Chondrocyte (in vitro differentiated cells): ENCODE data around the gene ZC3H11A. TPM values are rescaled to one million over a fixed set of nuclear protein-coding genes. Genes with fewer than 3 reads are reported as not detected.

Source experiments
- DNase-seq: peaks from one replicate; pipeline ENCODE4 v3.0.0; 2021; ENCODE audit warnings: mixed read lengths, low spot score
- H3K27ac Mint-ChIP-seq: one replicate; pipeline ENCODE4 v1.8.0; 2021; ENCODE audit warnings: mild to moderate bottlenecking, moderate library complexity, mixed read lengths; ENCODE audit not compliant: unreplicated experiment
- H3K27me3 Mint-ChIP-seq: 2 replicates; pipeline ENCODE4 v1.8.0; 2021; ENCODE audit warnings: low read depth, mixed read lengths
- H3K36me3 Mint-ChIP-seq: 2 replicates; pipeline ENCODE4 v1.8.0; 2021; ENCODE audit warnings: low read depth, mixed read lengths
- H3K4me1 Mint-ChIP-seq: 2 replicates; pipeline ENCODE4 v1.8.0; 2021; ENCODE audit warnings: low read depth, mild to moderate bottlenecking, mixed read lengths
- H3K4me3 Mint-ChIP-seq: one replicate; pipeline ENCODE4 v1.8.0; 2021; ENCODE audit warnings: mild to moderate bottlenecking, moderate library complexity, mixed read lengths; ENCODE audit not compliant: unreplicated experiment
- H3K9me3 Mint-ChIP-seq: 2 replicates; pipeline ENCODE4 v1.8.0; 2021; ENCODE audit warnings: low read depth, mixed read lengths
- CTCF ChIP-seq: fragments of 200-600 bp; sonication (generic); IDR thresholded peaks from 2 replicates; pipeline ENCODE4 v1.5.0; 2021; ENCODE audit warnings: antibody characterized with exemption, mild to moderate bottlenecking, moderate library complexity
- total RNA-seq: library from RNA; stranded (reverse); gene quantifications from 3 replicates; pipeline ENCODE4 v1.2.1, GENCODE V29; 2021

The ZC3H11A gene
- total RNA-seq, 1 donor from 2014 or later, result 80.8 TPM

GRCh38 chr1:203776636-203777035 lies 18.8 kb upstream of the ZC3H11A start:
- Mint-ChIP-seq H3K27ac (no peak overlapping the region), H3K9me3 (no peaks in the 10 kb centered on the region), H3K4me1 (no peaks in the 10 kb centered on the region), H3K27me3 (no peaks in the 10 kb centered on the region), H3K4me3 (no peak overlapping the region), H3K36me3 (no peaks in the 10 kb centered on the region)
- TF ChIP-seq CTCF, result peak; percentile 62
- no peak for DNase-seq

GRCh38 chr1:203777596-203777995 lies 17.8 kb upstream of the ZC3H11A start:
- Mint-ChIP-seq H3K36me3 (no peaks in the 10 kb centered on the region), H3K27ac (no peak overlapping the region), H3K4me1 (no peaks in the 10 kb centered on the region), H3K27me3 (no peaks in the 10 kb centered on the region), H3K9me3 (no peaks in the 10 kb centered on the region), H3K4me3 (no peak overlapping the region)
- TF ChIP-seq CTCF, result no peak
- DNase-seq, result no peak

- H3K27me3 Mint-ChIP-seq, result no peaks in the 10 kb centered on the region
- no peak overlapping the region for H3K27ac Mint-ChIP-seq
- H3K4me3 Mint-ChIP-seq, result no peak overlapping the region
- no peak for TF ChIP-seq CTCF
- no peaks in the 10 kb centered on the region for H3K4me1 Mint-ChIP-seq
- H3K36me3 Mint-ChIP-seq, result no peaks in the 10 kb centered on the region
- no peaks in the 10 kb centered on the region for H3K9me3 Mint-ChIP-seq
- DNase-seq, result no peak
These were observed 17.3 kb upstream of the ZC3H11A start for GRCh38 chr1:203778146-203778545.

- H3K36me3 Mint-ChIP-seq, result no peaks in the 10 kb centered on the region
- DNase-seq, result no peak
- H3K27me3 Mint-ChIP-seq, result no peaks in the 10 kb centered on the region
- H3K4me3 Mint-ChIP-seq, result no peak overlapping the region
- H3K27ac Mint-ChIP-seq, result no peak overlapping the region
- TF ChIP-seq CTCF, result no peak
- no peaks in the 10 kb centered on the region for H3K9me3 Mint-ChIP-seq
- no peaks in the 10 kb centered on the region for H3K4me1 Mint-ChIP-seq
These were observed 16.6 kb upstream of the ZC3H11A start for GRCh38 chr1:203778789-203779188.

GRCh38 chr1:203781962-203782361 lies 13.5 kb upstream of the ZC3H11A start:
- Mint-ChIP-seq H3K36me3 (no peaks in the 10 kb centered on the region), H3K27me3 (no peaks in the 10 kb centered on the region), H3K9me3 (no peaks in the 10 kb centered on the region), H3K27ac (no peak overlapping the region), H3K4me1 (no peaks in the 10 kb centered on the region), H3K4me3 (no peak overlapping the region)
- TF ChIP-seq CTCF, result no peak
- DNase-seq, result no peak
